Right renal pelvis (tissue), 4 donors: ENCODE data around the gene MPL. TPM values are rescaled to one million over a fixed set of nuclear protein-coding genes. Genes with fewer than 3 reads are reported as not detected.

ENCODE experiments used
- DNase-seq, 4 donors: peaks; one replicate each; pipeline ENCODE4 v3.0.0-alpha.2; 2013; ENCODE audit warnings: low read depth in 4 of 4, low spot score in 3 of 4, missing footprints in 1 of 4
- polyA plus RNA-seq, 4 donors: library from polyadenylated mRNA; unstranded; fragments of 120-200 nt; gene quantifications; one replicate each; pipeline ENCODE4 v1.2.1, GENCODE V29; 2013; ENCODE audit not compliant: insufficient read length in 4 of 4

Gene MPL
- polyA plus RNA-seq, 4 donors: 0.11 to 0.84 (median 0.50) TPM

- no peak for DNase-seq
Observed at GRCh38 chr1:43351421-43352350, 14.1 kb downstream of the MPL start.

GRCh38 chr1:43352351-43352705 is 14.7 kb downstream of the MPL start:
- DNase-seq: no peak

GRCh38 chr1:43352881-43353280 is 15.3 kb downstream of the MPL start:
- DNase-seq: no peak

GRCh38 chr1:43354471-43354870 is 16.9 kb downstream of the MPL start:
- DNase-seq: no peak

GRCh38 chr1:43354936-43355335 is 17.3 kb downstream of the MPL start:
- no peak for DNase-seq

- no peak for DNase-seq
Observed at GRCh38 chr1:43357251-43357650, 19.6 kb downstream of the MPL start.

GRCh38 chr1:43358121-43358745 is 20.6 kb downstream of the MPL start:
- DNase-seq: no peak

- peak; percentile 90 to 96 (median 94) for DNase-seq
Observed at GRCh38 chr1:43358746-43359693, 21.4 kb downstream of the MPL start, which contains the start of gene CDC20. TSS of gene CDC20 (plus strand) at chr1:43358981. CDS start at chr1:43359216, 235 bp downstream.

GRCh38 chr1:43359696-43360095 is 22.1 kb downstream of the MPL start:
- no peak for DNase-seq

GRCh38 chr1:43360616-43361015 is 23.0 kb downstream of the MPL start:
- no peak for DNase-seq

- DNase-seq: no peak
Observed at GRCh38 chr1:43363283-43363934, 25.8 kb downstream of the MPL start.

- no peak for DNase-seq
Observed at GRCh38 chr1:43363935-43364525, 26.4 kb downstream of the MPL start.

- no peak for DNase-seq
Observed at GRCh38 chr1:43365678-43366077, 28.1 kb downstream of the MPL start.

- DNase-seq: no peak
Observed at GRCh38 chr1:43366179-43366578, 28.6 kb downstream of the MPL start.

- DNase-seq: no peak
Observed at GRCh38 chr1:43366601-43367025, 29.0 kb downstream of the MPL start.

- no peak for DNase-seq
Observed at GRCh38 chr1:43367026-43367903, 29.6 kb downstream of the MPL start.

GRCh38 chr1:43367904-43368645 is 30.5 kb downstream of the MPL start, which contains the start of gene ELOVL1:
TSS of gene ELOVL1 (minus strand) at chr1:43368011. CDS start at chr1:43365609, 2,402 bp downstream.
- peak in 3 of 4 donors; percentile 72 to 81 (median 73) for DNase-seq

GRCh38 chr1:43368646-43369020 is 31.0 kb downstream of the MPL start:
- no peak for DNase-seq
